Keratinocyte (primary cell): ENCODE results near the gene SEC11A. TPM values are rescaled to one million over a fixed set of nuclear protein-coding genes. Genes with fewer than 3 reads are reported as not detected.

Source experiments
- DNase-seq: peaks from one replicate; pipeline ENCODE4 v3.0.0-alpha.2; 2011; ENCODE audit warnings: low read depth, missing footprints, low spot score
- FAIRE-seq: peaks from 2 replicates; lab custom pipeline; 2011; peaks lifted over from hg19 to GRCh38; lab: Jason Lieb, UNC
- H2AFZ ChIP-seq: 2 replicates; pipeline ENCODE4 v1.6.0; 2012; ENCODE audit warnings: low read length, control low read depth, inconsistent platforms; ENCODE audit not compliant: control insufficient read depth
- H3K27ac ChIP-seq: 2 replicates; pipeline ENCODE4 v1.5.1; 2011; ENCODE audit warnings: low read length; ENCODE audit not compliant: control insufficient read depth, insufficient read depth
- H3K27me3 ChIP-seq: 3 replicates; pipeline ENCODE4 v1.6.0; 2011; ENCODE audit warnings: low read length; ENCODE audit not compliant: control insufficient read depth, insufficient read depth; ENCODE audit errors: extremely low read depth
- H3K36me3 ChIP-seq, 2 experiments: 2 replicates in 1 of 2; 3 replicates in 1 of 2; pipeline ENCODE4 v1.5.1; 2011; ENCODE audit warnings: low read length in 2 of 2, mild to moderate bottlenecking in 1 of 2; ENCODE audit not compliant: control insufficient read depth in 2 of 2, insufficient read depth in 2 of 2; ENCODE audit errors: extremely low read depth in 1 of 2
- H3K4me1 ChIP-seq: 3 replicates; pipeline ENCODE4 v1.5.1; 2011; ENCODE audit warnings: low read length; ENCODE audit not compliant: control insufficient read depth, insufficient read depth; ENCODE audit errors: extremely low read depth
- H3K4me2 ChIP-seq: 3 replicates; pipeline ENCODE4 v1.6.0; 2011; ENCODE audit warnings: low read depth, low read length; ENCODE audit not compliant: control insufficient read depth, insufficient read depth; ENCODE audit errors: extremely low read depth
- H3K4me3 ChIP-seq, 3 experiments: fragments of 200-600 bp in 1 of 3; sonication (generic) in 1 of 3; 2 replicates in 2 of 3; 3 replicates in 1 of 3; pipeline ENCODE4 v1.5.1; 2011 to 2016; ENCODE audit warnings: low read length in 3 of 3, mild to moderate bottlenecking in 3 of 3, control low read depth in 2 of 3, inconsistent platforms in 1 of 3, low read depth in 1 of 3, mixed read lengths in 1 of 3, mixed run types in 1 of 3, moderate library complexity in 1 of 3; ENCODE audit not compliant: control insufficient read depth in 2 of 3, insufficient read depth in 2 of 3; ENCODE audit errors: extremely low read depth in 1 of 3
- H3K79me2 ChIP-seq: 2 replicates; pipeline ENCODE4 v1.6.0; 2012; ENCODE audit warnings: low read length; ENCODE audit not compliant: control insufficient read depth, insufficient read depth
- H3K9ac ChIP-seq: 3 replicates; pipeline ENCODE4 v1.6.0; 2011; ENCODE audit warnings: low read length; ENCODE audit not compliant: control insufficient read depth, insufficient read depth; ENCODE audit errors: extremely low read depth
- H3K9me1 ChIP-seq: 3 replicates; pipeline ENCODE4 v1.6.0; 2011; ENCODE audit warnings: low read length; ENCODE audit not compliant: control insufficient read depth, insufficient read depth; ENCODE audit errors: extremely low read depth
- H3K9me3 ChIP-seq: 2 replicates; pipeline ENCODE4 v1.5.1; 2012; ENCODE audit warnings: low read depth, low read length; ENCODE audit not compliant: control insufficient read depth
- H4K20me1 ChIP-seq: 3 replicates; pipeline ENCODE4 v1.6.0; 2011; ENCODE audit warnings: low read length; ENCODE audit not compliant: control insufficient read depth, insufficient read depth; ENCODE audit errors: extremely low read depth
- CTCF ChIP-seq, 3 experiments: IDR thresholded peaks in 1 of 3; conservative IDR thresholded peaks in 1 of 3; optimal IDR thresholded peaks in 1 of 3; 2 replicates in 2 of 3; 3 replicates in 1 of 3; pipeline versions ENCODE3 to v1.5.1; 2011; ENCODE audit warnings: low read length in 3 of 3, mild to moderate bottlenecking in 3 of 3, moderate library complexity in 2 of 3, control low read depth in 1 of 3, inconsistent platforms in 1 of 3; ENCODE audit not compliant: insufficient read depth in 2 of 3; ENCODE audit errors: extremely low read depth in 1 of 3
- EZH2 ChIP-seq: IDR thresholded peaks from one replicate; pipeline ENCODE4 v1.6.1; 2012; ENCODE audit warnings: inconsistent platforms, mild to moderate bottlenecking, low read length, moderate library complexity
- dilution Hi-C: fragments of 300-500 bp; cut with MboI; formaldehyde crosslinking; loops from one replicate; pipeline ENCODE4 v1.7.0; 2020; ENCODE audit warnings: low sequenced_read_pairs; ENCODE audit not compliant: extremely low pct_ligation_motif_present
- polyA plus RNA-seq, 5 experiments: library from polyadenylated mRNA; depleted of rRNA in 3 of 5; stranded (reverse) in 3 of 5; stranded (forward) in 1 of 5; unstranded in 1 of 5; fragments of >200 nt; gene quantifications; 1 replicate in 1 of 5; 2 replicates in 3 of 5; 3 replicates in 1 of 5; pipeline versions ENCODE4 v1.2.1 to v1.2.3, GENCODE V29; 2011 to 2012; ENCODE audit warnings: missing spikeins in 2 of 5, low read depth in 1 of 5, low replicate concordance in 1 of 5

Gene SEC11A
- polyA plus RNA-seq, 1 donor (not counting 4 experiments of a cell fraction or from before 2014, with no cell fraction given) = 195 TPM

GRCh38 chr15:84685304-84685703, 30.6 kb downstream of the SEC11A start:
- Histone ChIP-seq H4K20me1 (no peaks in the 10 kb centered on the region), H2AFZ (no peak overlapping the region), H3K4me3 (no peak overlapping the region), H3K4me2 (peak overlapping the region; percentile 10), H3K36me3 (peaks cover 6 to 22% of the 10 kb centered on the region in 2 experiments), H3K4me1 (peaks cover 4% of the 10 kb centered on the region), H3K79me2 (peaks cover 12% of the 10 kb centered on the region), H3K27ac (peak overlapping the region; percentile 71), H3K27me3 (no peaks in the 10 kb centered on the region), H3K9me3 (no peaks in the 10 kb centered on the region), H3K9me1 (no peaks in the 10 kb centered on the region), H3K9ac (no peak overlapping the region)
- FAIRE-seq (no peak), DNase-seq (peak; percentile 48)
- dilution Hi-C loops = no loop called here
- no peak for TF ChIP-seq EZH2
- no peak for TF ChIP-seq CTCF (optimal IDR thresholded peaks at IDR 0.05 in 1 of 3, IDR thresholded peaks at IDR 0.05 in 1 of 3, conservative IDR thresholded peaks at IDR 0.05 in 1 of 3; ENCODE audit: extremely low read depth in 1 of 3, insufficient read depth in 2 of 3, low read length in 3 of 3)

GRCh38 chr15:84684092-84684491, 31.8 kb downstream of the SEC11A start:
- dilution Hi-C loops = no loop called here
- Histone ChIP-seq H3K9me1 (no peaks in the 10 kb centered on the region), H3K4me3 (no peak overlapping the region), H3K9me3 (no peaks in the 10 kb centered on the region), H2AFZ (no peak overlapping the region), H4K20me1 (no peaks in the 10 kb centered on the region), H3K79me2 (peaks cover 8% of the 10 kb centered on the region), H3K27ac (no peak overlapping the region), H3K4me1 (peaks cover 4% of the 10 kb centered on the region), H3K9ac (no peak overlapping the region), H3K4me2 (no peak overlapping the region), H3K36me3 (peaks cover 9 to 27% of the 10 kb centered on the region in 2 experiments), H3K27me3 (no peaks in the 10 kb centered on the region)
- TF ChIP-seq CTCF (optimal IDR thresholded peaks at IDR 0.05 in 1 of 3, IDR thresholded peaks at IDR 0.05 in 1 of 3, conservative IDR thresholded peaks at IDR 0.05 in 1 of 3; ENCODE audit: extremely low read depth in 1 of 3, insufficient read depth in 2 of 3, low read length in 3 of 3) (no peak), EZH2 (no peak)
- FAIRE-seq (no peak), DNase-seq (no peak)
